HG03280 (cell line): ENCODE data around the gene KCNQ1OT1.

ENCODE experiments used
- ATAC-seq: cut with Tn5 transposase; IDR thresholded peaks from one replicate; pipeline ENCODE4 v1.9.1; 2021; ENCODE audit warnings: mild to moderate bottlenecking, moderate library complexity; ENCODE audit not compliant: unreplicated experiment

KCNQ1OT1 gene

GRCh38 chr11:2612884-2613571 lies 86.8 kb downstream of the KCNQ1OT1 start:
- ATAC-seq, result no peak

- no peak for ATAC-seq
Observed at GRCh38 chr11:2609345-2609744, 90.4 kb downstream of the KCNQ1OT1 start.

- no peak for ATAC-seq
Observed at GRCh38 chr11:2599561-2600189, 100.1 kb downstream of the KCNQ1OT1 start.

- no peak for ATAC-seq
Observed at GRCh38 chr11:2595204-2595603, 104.6 kb downstream of the KCNQ1OT1 start.

- ATAC-seq, result no peak
Observed at GRCh38 chr11:2594267-2594666, 105.5 kb downstream of the KCNQ1OT1 start.

- ATAC-seq, result no peak
Observed at GRCh38 chr11:2593393-2593950, 106.3 kb downstream of the KCNQ1OT1 start.

GRCh38 chr11:2592559-2593392 lies 107.0 kb downstream of the KCNQ1OT1 start:
- no peak for ATAC-seq

GRCh38 chr11:2591805-2592204 lies 108.0 kb downstream of the KCNQ1OT1 start:
- no peak for ATAC-seq

- ATAC-seq, result no peak
Observed at GRCh38 chr11:2590965-2591754, 108.6 kb downstream of the KCNQ1OT1 start.

- no peak for ATAC-seq
Observed at GRCh38 chr11:2590131-2590964, 109.4 kb downstream of the KCNQ1OT1 start.

- no peak for ATAC-seq
Observed at GRCh38 chr11:2589538-2589934, 110.3 kb downstream of the KCNQ1OT1 start.

- no peak for ATAC-seq
Observed at GRCh38 chr11:2588809-2589537, 110.8 kb downstream of the KCNQ1OT1 start.

- ATAC-seq, result no peak
Observed at GRCh38 chr11:2587976-2588748, 111.6 kb downstream of the KCNQ1OT1 start.

- no peak for ATAC-seq
Observed at GRCh38 chr11:2587132-2587930, 112.5 kb downstream of the KCNQ1OT1 start.

- no peak for ATAC-seq
Observed at GRCh38 chr11:2586793-2587131, 113.0 kb downstream of the KCNQ1OT1 start.

- ATAC-seq, result no peak
Observed at GRCh38 chr11:2586087-2586792, 113.6 kb downstream of the KCNQ1OT1 start.

GRCh38 chr11:2585566-2586086 lies 114.2 kb downstream of the KCNQ1OT1 start:
- ATAC-seq, result no peak
